T-helper 1 cell treated with Interleukin-12 subunit alpha and Interleukin-12 subunit beta and Interleukin-4 antibody, amounts not matched to agents 30 μg/mL and 1 μg/mL, for 36 hours (primary cell): ENCODE data around the gene CDKAL1.
"Not testable (repeated sequence)": the region's sequence is repeated elsewhere in the genome, so short reads cannot be mapped to it uniquely, and the experiment has no call there.

Experiments
- H3K27ac Mint-ChIP-seq: one replicate; pipeline ENCODE4 v1.8.0; 2021; ENCODE audit warnings: mild to moderate bottlenecking, mixed read lengths
- H3K27me3 Mint-ChIP-seq: one replicate; pipeline ENCODE4 v1.8.0; 2021; ENCODE audit warnings: low read depth, mixed read lengths
- H3K36me3 Mint-ChIP-seq: one replicate; pipeline ENCODE4 v1.8.0; 2021; ENCODE audit warnings: low read depth, mixed read lengths
- H3K4me1 Mint-ChIP-seq: one replicate; pipeline ENCODE4 v1.8.0; 2021; ENCODE audit warnings: low read depth, mixed read lengths
- H3K4me3 Mint-ChIP-seq: one replicate; pipeline ENCODE4 v1.8.0; 2021; ENCODE audit warnings: mild to moderate bottlenecking, moderate library complexity, mixed read lengths
- H3K9me3 Mint-ChIP-seq: one replicate; pipeline ENCODE4 v1.8.0; 2021; ENCODE audit warnings: mixed read lengths

CDKAL1 gene

GRCh38 chr6:20810727-20811108 lies 276.5 kb downstream of the CDKAL1 start:
- H3K4me1 Mint-ChIP-seq, result peaks cover 6% of the 10 kb centered on the region
- no peak overlapping the region for H3K27ac Mint-ChIP-seq
- peaks cover 20% of the 10 kb centered on the region for H3K9me3 Mint-ChIP-seq
- H3K36me3 Mint-ChIP-seq, result peaks cover 15% of the 10 kb centered on the region
- no peak overlapping the region for H3K4me3 Mint-ChIP-seq
- no peaks in the 10 kb centered on the region for H3K27me3 Mint-ChIP-seq

DNA sequence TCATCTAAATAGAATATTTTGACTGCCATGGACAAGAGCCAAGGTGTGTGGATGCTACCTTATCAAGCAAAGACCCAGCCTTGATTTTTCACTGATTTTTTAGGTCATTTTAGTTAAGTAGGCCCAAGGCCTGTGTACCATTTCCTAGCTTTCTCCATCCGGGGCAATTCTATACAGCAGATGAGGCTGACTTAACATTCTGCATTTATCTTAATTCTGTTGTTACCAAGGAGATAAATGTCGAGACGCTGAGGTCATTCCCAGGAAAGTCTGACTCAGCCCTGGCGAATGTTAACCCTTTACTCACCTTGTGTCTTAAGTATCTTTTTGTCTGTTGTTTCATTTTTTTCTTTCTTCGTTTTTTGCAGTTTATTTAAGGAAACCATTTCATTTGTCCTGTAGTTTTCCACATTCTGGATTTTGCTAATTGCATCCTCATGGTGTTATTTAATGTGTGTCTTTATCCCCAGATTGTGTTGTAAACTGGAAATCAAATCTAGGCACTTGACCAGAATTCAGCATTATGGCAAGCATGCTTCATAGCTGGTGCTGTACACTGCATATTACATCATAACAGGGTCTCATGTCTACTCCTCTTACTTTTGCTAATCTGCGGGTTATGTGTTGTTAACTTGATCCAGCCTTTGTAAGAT lies 277.0 kb downstream of the CDKAL1 start:
- peaks cover 17% of the 10 kb centered on the region for H3K9me3 Mint-ChIP-seq
- H3K4me1 Mint-ChIP-seq, result peaks cover 6% of the 10 kb centered on the region
- peaks cover 14% of the 10 kb centered on the region for H3K36me3 Mint-ChIP-seq
- no peak overlapping the region for H3K4me3 Mint-ChIP-seq
- H3K27ac Mint-ChIP-seq, result no peak overlapping the region
- no peaks in the 10 kb centered on the region for H3K27me3 Mint-ChIP-seq

DNA sequence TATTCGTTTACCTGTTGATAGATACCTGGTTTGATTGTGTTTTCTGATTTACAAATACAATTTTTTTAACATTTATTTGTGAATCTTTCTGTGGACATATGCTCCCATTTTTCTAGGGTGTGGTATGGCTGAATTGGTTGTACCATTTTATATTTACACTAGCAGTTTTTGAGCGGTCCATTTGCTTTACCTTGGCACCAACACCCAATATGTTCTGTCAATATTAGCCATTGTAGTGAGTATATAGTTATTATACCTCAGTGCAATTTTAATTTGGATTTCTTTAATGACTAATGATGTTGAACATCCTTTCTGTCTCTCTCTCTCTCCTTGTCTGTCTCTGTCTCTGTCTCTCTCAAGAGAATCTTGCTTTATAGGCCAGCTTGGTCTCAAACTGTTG lies 278.5 kb downstream of the CDKAL1 start:
- H3K9me3 Mint-ChIP-seq, result peaks cover 13% of the 10 kb centered on the region
- H3K27ac Mint-ChIP-seq, result no peak overlapping the region
- no peaks in the 10 kb centered on the region for H3K27me3 Mint-ChIP-seq
- no peak overlapping the region for H3K4me3 Mint-ChIP-seq
- H3K4me1 Mint-ChIP-seq, result peaks cover 6% of the 10 kb centered on the region
- H3K36me3 Mint-ChIP-seq, result peaks cover 9% of the 10 kb centered on the region

- Mint-ChIP-seq H3K4me3 (no peak overlapping the region), H3K27me3 (no peaks in the 10 kb centered on the region), H3K9me3 (peaks cover 13% of the 10 kb centered on the region), H3K4me1 (peaks cover 4% of the 10 kb centered on the region), H3K36me3 (peaks cover 9% of the 10 kb centered on the region), H3K27ac (no peak overlapping the region)
Measured at GRCh38 chr6:20814494-20814893, 280.2 kb downstream of the CDKAL1 start.

DNA sequence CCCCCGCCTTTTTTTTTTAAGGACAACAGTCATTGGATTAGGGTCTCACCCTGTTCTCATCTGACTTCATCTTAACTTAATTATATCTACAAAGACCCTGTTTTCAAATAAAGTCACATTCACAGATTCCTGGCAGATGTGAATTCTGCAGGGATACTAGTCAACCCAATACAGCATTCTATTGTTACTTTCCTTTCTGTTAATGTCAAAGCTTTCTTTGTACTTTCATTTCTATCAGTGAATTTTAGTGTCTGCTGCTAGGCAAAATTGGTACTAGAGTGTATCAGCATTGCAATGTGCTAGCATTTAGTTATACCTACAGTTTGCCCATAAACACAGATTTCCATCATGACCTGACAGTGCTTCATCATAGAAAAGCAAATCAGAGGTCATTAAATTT lies 281.9 kb downstream of the CDKAL1 start:
- Mint-ChIP-seq H3K36me3 (peaks cover 9% of the 10 kb centered on the region), H3K27ac (no peak overlapping the region), H3K27me3 (no peaks in the 10 kb centered on the region), H3K9me3 (peaks cover 13% of the 10 kb centered on the region), H3K4me3 (no peak overlapping the region), H3K4me1 (peaks cover 4% of the 10 kb centered on the region)

GRCh38 chr6:20817806-20818320 lies 283.6 kb downstream of the CDKAL1 start:
- peaks cover 8% of the 10 kb centered on the region for H3K36me3 Mint-ChIP-seq
- H3K27ac Mint-ChIP-seq, result no peak overlapping the region
- no peaks in the 10 kb centered on the region for H3K27me3 Mint-ChIP-seq
- H3K4me1 Mint-ChIP-seq, result no peaks in the 10 kb centered on the region
- no peak overlapping the region for H3K4me3 Mint-ChIP-seq
- H3K9me3 Mint-ChIP-seq, result peaks cover 13% of the 10 kb centered on the region

DNA sequence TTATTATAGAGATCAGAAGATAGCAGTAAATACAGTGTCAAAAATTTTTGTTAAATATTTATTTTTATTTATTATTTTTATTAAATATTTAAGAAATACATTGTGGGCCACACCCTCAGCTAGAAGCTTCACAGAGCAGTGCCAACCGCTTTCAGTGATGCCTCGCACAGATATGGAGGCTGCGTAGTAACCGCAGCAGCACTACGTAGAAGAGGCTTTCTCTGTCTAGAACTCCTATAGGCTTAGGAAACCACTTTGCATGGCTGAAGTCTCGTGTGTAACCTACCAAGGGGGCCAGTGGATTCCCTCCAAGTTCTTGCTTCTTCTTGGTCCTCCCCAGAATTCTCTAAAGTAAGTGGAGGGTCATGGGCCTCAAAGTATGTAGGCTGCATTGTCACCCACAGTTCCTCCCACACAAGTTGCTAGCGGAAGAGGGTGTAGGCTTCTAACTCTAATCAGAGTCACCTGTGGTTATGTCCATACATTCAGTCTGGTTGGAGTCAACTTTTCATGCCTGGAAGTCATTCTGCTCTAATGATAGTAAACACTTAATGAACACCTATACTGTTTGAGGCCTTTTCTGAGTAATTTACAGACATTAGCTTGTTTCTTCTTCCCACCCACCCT lies 285.6 kb downstream of the CDKAL1 start:
- Mint-ChIP-seq H3K4me3 (no peak overlapping the region), H3K27ac (no peak overlapping the region), H3K36me3 (peaks cover 5% of the 10 kb centered on the region), H3K4me1 (no peaks in the 10 kb centered on the region), H3K9me3 (peaks cover under 1% of the 10 kb centered on the region), H3K27me3 (no peaks in the 10 kb centered on the region)

GRCh38 chr6:20826378-20826777 lies 292.1 kb downstream of the CDKAL1 start:
- H3K36me3 Mint-ChIP-seq, result peaks cover 11% of the 10 kb centered on the region
- H3K4me1 Mint-ChIP-seq, result no peaks in the 10 kb centered on the region
- no peaks in the 10 kb centered on the region for H3K9me3 Mint-ChIP-seq
- no peaks in the 10 kb centered on the region for H3K27me3 Mint-ChIP-seq
- no peak overlapping the region for H3K4me3 Mint-ChIP-seq
- no peak overlapping the region for H3K27ac Mint-ChIP-seq

- Mint-ChIP-seq H3K27ac (no peak overlapping the region), H3K4me3 (no peak overlapping the region), H3K9me3 (no peaks in the 10 kb centered on the region), H3K4me1 (no peaks in the 10 kb centered on the region), H3K36me3 (peaks cover 14% of the 10 kb centered on the region), H3K27me3 (no peaks in the 10 kb centered on the region)
Measured at GRCh38 chr6:20827798-20828197, 293.5 kb downstream of the CDKAL1 start.

DNA sequence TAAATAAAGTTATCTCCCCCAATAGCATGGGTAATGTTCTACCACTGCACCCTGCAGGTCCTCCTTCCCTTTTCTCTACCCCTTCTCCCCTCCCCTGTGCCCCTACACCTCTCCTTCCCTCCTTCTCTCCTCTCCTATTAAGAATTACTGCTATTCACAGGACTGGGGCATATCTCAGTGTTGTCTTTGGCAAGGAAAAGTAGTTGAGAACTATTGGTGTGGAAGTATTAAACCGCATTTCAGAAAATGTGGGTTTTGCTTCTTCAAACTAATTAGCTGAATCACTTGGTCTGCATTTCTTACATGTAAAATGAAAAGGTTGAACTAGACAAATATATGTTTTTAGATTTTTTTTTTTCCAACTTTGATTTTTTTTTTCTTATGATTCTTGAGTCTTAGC lies 296.3 kb downstream of the CDKAL1 start:
- no peaks in the 10 kb centered on the region for H3K9me3 Mint-ChIP-seq
- H3K36me3 Mint-ChIP-seq, result peaks cover 12% of the 10 kb centered on the region
- no peak overlapping the region for H3K4me3 Mint-ChIP-seq
- peaks cover 12% of the 10 kb centered on the region for H3K4me1 Mint-ChIP-seq
- no peaks in the 10 kb centered on the region for H3K27me3 Mint-ChIP-seq
- no peak overlapping the region for H3K27ac Mint-ChIP-seq

DNA sequence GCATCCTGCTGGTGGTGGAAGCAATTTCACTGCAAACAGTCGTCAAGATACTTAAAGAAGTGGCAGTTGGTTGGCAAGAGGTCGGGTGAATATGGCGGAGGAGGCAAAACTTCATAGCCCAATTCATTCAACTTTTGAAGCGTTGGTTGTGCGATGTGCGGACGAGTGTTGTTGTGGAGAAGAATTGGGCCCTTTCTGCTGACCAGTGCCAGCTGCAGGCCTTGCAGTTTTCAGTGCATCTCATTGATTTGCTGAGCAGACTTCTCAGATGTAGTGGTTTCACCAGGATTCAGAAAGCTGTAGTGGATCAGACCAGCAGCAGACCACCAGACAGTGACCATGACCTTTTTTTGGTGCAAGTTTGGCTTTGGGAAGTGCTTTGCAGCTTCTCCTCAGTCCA lies 297.0 kb downstream of the CDKAL1 start:
- H3K9me3 Mint-ChIP-seq, H3K27me3 Mint-ChIP-seq, H3K4me3 Mint-ChIP-seq, H3K27ac Mint-ChIP-seq: not testable (repeated sequence)
- H3K4me1 Mint-ChIP-seq, result peaks cover 15% of the 10 kb centered on the region
- peaks cover 15% of the 10 kb centered on the region for H3K36me3 Mint-ChIP-seq

GRCh38 chr6:20833881-20834515 lies 299.7 kb downstream of the CDKAL1 start:
- no peaks in the 10 kb centered on the region for H3K27me3 Mint-ChIP-seq
- H3K27ac Mint-ChIP-seq, result no peak overlapping the region
- H3K4me1 Mint-ChIP-seq, result peaks cover 27% of the 10 kb centered on the region
- peaks cover 5% of the 10 kb centered on the region for H3K9me3 Mint-ChIP-seq
- peaks cover 19% of the 10 kb centered on the region for H3K36me3 Mint-ChIP-seq
- H3K4me3 Mint-ChIP-seq, result no peak overlapping the region

- Mint-ChIP-seq H3K27ac (peak overlapping the region; percentile 21), H3K4me1 (peaks cover 30% of the 10 kb centered on the region), H3K27me3 (no peaks in the 10 kb centered on the region), H3K36me3 (peaks cover 19% of the 10 kb centered on the region), H3K4me3 (no peak overlapping the region), H3K9me3 (peaks cover 5% of the 10 kb centered on the region)
Measured at GRCh38 chr6:20835315-20836010, 301.2 kb downstream of the CDKAL1 start.

DNA sequence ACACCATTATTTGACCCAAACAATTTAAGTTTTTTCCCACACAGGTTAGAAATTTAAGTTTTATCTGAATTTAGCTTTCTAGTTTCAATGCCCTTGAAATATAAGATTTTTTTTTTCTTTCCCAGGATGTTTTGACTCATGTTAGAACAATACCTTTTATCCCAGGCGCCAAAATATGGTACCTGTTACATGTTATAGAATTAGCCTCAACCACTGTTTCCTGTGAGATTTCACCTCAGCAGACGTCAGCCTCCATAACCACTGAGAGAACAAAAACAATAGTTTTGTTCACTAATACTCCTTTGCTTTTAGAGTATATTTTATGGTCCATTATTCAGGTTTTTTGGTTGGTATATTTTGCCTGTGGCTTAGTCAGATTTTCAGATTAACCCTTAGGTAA lies 302.9 kb downstream of the CDKAL1 start:
- Mint-ChIP-seq H3K4me1 (peaks cover 38% of the 10 kb centered on the region), H3K9me3 (peaks cover 5% of the 10 kb centered on the region), H3K27ac (peak overlapping the region; percentile 58)

More for the DNA sequence above, 302.9 kb downstream of the CDKAL1 start:
- H3K36me3 Mint-ChIP-seq, result peaks cover 10% of the 10 kb centered on the region
- peak overlapping the region; percentile 4 for H3K4me3 Mint-ChIP-seq
- H3K27me3 Mint-ChIP-seq, result no peaks in the 10 kb centered on the region
